Bronchial epithelial cell (primary cell): ENCODE measurements around the gene ANKRD62. TPM values are rescaled to one million over a fixed set of nuclear protein-coding genes. Genes with fewer than 3 reads are reported as not detected.

Source experiments
- DNase-seq: peaks from one replicate; pipeline ENCODE4 v3.0.0-alpha.2; 2010; ENCODE audit warnings: low read depth
- FAIRE-seq: peaks from 2 replicates; lab custom pipeline; 2011; peaks lifted over from hg19 to GRCh38; lab: Jason Lieb, UNC
- H3K27me3 ChIP-seq: 2 replicates; pipeline ENCODE4 v1.5.1; 2011; ENCODE audit warnings: low read length; ENCODE audit not compliant: control insufficient read depth, insufficient read depth
- H3K36me3 ChIP-seq: 2 replicates; pipeline ENCODE4 v1.5.1; 2011; ENCODE audit warnings: low read length; ENCODE audit not compliant: control insufficient read depth, insufficient read depth
- H3K4me3 ChIP-seq: 2 replicates; pipeline ENCODE4 v1.5.1; 2011; ENCODE audit warnings: mild to moderate bottlenecking, low read depth, low read length, control low read depth
- total RNA-seq: library from RNA; depleted of rRNA; stranded (reverse); fragments of >200 nt; gene quantifications from 2 replicates; pipeline ENCODE4 v1.2.1, GENCODE V29; 2014
- TF ChIP-seq, protein P1 (sequence below): IDR thresholded peaks from 2 replicates; pipeline ENCODE4 v1.5.1; 2011; ENCODE audit warnings: mild to moderate bottlenecking, moderate library complexity, low read length, control low read depth, inconsistent platforms; ENCODE audit not compliant: insufficient read depth, severe bottlenecking

Gene ANKRD62
- total RNA-seq, 1 donor from 2014 or later: under 0.01 TPM

DNA sequence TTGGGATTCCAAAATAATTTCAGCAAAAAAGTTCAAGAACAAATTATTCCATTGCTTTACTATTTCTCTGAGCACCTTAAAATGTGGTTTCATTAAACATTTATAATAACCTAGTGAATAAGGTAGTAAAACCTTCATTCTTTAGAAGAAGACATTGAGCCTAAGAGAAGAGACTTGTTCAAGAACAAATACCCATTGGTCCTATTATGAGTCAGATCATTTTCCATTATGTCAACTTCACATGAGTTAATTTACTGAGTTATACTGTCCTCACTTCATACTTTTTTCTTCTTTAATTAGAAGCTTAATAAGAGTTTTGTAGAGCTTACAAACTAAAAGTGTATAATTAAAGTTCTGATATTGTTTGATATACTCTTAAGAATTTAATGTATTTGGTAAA is 5.5 kb downstream of the ANKRD62 start:
- FAIRE-seq (no peak), DNase-seq (no peak)
- peaks cover 2% of the 10 kb centered on the region for H3K27me3 ChIP-seq
- TF ChIP-seq, protein P1, sequence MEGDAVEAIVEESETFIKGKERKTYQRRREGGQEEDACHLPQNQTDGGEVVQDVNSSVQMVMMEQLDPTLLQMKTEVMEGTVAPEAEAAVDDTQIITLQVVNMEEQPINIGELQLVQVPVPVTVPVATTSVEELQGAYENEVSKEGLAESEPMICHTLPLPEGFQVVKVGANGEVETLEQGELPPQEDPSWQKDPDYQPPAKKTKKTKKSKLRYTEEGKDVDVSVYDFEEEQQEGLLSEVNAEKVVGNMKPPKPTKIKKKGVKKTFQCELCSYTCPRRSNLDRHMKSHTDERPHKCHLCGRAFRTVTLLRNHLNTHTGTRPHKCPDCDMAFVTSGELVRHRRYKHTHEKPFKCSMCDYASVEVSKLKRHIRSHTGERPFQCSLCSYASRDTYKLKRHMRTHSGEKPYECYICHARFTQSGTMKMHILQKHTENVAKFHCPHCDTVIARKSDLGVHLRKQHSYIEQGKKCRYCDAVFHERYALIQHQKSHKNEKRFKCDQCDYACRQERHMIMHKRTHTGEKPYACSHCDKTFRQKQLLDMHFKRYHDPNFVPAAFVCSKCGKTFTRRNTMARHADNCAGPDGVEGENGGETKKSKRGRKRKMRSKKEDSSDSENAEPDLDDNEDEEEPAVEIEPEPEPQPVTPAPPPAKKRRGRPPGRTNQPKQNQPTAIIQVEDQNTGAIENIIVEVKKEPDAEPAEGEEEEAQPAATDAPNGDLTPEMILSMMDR: no peak
- H3K36me3 ChIP-seq: no peaks in the 10 kb centered on the region
- H3K4me3 ChIP-seq: no peak overlapping the region

DNA sequence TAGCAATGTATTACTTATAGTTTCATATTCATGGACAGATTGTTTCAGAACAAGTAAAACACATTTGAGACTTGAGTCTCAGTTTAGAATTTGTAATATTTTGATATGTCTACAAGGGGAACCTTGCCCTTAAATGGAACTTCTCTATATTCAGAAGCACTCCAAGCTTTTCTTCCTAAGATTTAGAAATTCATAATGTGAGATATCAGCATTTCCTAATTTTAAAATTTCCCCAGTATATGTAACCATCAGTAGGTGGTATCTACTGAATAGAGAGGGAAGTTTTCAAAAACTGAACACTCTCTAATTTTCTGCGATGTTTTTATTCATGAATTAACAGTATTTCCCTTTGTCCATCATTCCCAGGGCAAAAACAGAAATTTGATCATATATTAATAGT is 7.6 kb downstream of the ANKRD62 start:
- peaks cover 2% of the 10 kb centered on the region for H3K27me3 ChIP-seq
- no peak for FAIRE-seq

DNA sequence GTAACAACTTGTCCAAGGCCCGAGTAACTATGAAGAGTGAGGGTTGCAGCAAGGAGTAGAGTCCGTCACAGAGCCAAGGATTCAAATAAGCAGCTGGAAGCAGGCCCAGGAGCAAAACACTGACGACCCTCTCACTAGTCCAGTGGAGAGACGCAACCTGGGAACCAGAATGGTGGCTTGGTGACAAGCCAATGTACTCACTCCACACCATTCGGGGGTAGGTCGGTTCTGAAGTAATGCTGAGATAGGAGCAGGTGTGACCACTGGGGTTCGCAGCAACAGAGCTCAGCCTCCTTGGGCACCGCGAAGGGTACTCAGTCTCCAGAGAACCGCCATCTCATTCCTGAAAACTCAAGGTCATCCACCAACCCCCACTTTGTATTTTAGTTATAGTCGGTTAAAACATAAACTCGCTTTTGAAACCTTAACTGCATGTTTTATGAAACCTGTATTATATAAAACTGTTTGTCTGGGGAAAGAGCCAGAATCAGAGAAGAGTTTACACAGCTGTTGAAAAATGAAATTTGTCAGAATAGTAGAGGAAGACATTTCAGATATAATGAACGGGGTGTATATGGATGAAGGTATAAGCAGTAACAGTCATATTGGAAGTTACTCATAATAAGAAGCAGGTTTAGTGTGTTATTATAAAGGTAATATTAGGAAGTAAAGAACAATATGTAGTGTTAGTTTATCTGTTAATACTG is 8.6 kb downstream of the ANKRD62 start:
- FAIRE-seq: no peak
- H3K4me3 ChIP-seq: no peak overlapping the region
- TF ChIP-seq, protein P1: no peak
- DNase-seq: no peak
- H3K27me3 ChIP-seq: peaks cover 2% of the 10 kb centered on the region
- no peaks in the 10 kb centered on the region for H3K36me3 ChIP-seq

More for the DNA sequence above, 7.6 kb downstream of the ANKRD62 start:
- Histone ChIP-seq H3K4me3 (no peak overlapping the region), H3K36me3 (no peaks in the 10 kb centered on the region)
- DNase-seq: no peak
- TF ChIP-seq, protein P1: no peak

DNA sequence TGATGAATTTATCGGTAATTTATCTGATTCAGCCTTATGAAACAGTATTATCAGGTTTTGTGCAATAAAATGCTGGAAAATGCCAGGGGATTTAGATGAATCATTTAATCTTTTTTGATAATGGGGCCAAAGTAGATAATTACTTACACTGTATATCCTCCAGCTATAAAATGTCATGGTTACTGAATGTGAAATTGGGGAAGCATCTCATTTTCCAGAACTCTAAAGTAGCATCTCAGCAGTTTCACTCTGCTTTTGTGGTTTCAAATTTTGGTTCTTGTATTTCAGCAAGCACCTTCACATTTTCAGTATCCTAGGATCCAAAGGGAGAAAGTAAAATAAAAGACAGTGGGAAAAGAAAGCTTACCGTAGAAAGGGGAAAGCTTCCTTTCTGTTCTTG is 12.8 kb downstream of the ANKRD62 start:
- peaks cover 2% of the 10 kb centered on the region for H3K27me3 ChIP-seq
- no peak for DNase-seq
- TF ChIP-seq, protein P1: no peak
- no peak for FAIRE-seq
- no peaks in the 10 kb centered on the region for H3K36me3 ChIP-seq
- H3K4me3 ChIP-seq: no peak overlapping the region

DNA sequence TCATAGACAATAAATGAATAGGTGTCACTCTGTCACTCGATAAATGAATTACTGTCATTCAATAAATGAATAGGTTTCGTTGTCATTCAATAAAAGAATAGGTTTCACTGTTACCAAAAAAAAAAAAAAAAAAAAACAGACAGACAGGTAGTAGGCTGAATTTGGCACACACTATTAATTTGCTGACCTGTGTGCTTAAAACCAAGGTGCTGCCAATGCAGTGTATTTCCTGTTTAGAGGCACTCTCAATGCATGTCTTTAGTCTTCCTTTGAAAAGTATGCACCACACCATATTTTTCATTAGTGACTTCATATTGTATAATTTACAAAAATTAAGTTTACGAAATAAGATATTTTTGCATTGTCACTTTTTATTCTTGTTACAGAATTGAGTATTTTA is 16.2 kb downstream of the ANKRD62 start:
- TF ChIP-seq, protein P1: no peak
- no peaks in the 10 kb centered on the region for H3K36me3 ChIP-seq
- FAIRE-seq (no peak), DNase-seq (no peak)
- H3K27me3 ChIP-seq: no peaks in the 10 kb centered on the region
- H3K4me3 ChIP-seq: no peak overlapping the region
